GM18498 (cell line): ENCODE results near the gene SMARCD3.

ENCODE experiments used
- ATAC-seq: cut with Tn5 transposase; IDR thresholded peaks from one replicate; pipeline ENCODE4 v1.9.1; 2021; ENCODE audit warnings: mild to moderate bottlenecking, moderate library complexity; ENCODE audit not compliant: unreplicated experiment

Gene SMARCD3

DNA sequence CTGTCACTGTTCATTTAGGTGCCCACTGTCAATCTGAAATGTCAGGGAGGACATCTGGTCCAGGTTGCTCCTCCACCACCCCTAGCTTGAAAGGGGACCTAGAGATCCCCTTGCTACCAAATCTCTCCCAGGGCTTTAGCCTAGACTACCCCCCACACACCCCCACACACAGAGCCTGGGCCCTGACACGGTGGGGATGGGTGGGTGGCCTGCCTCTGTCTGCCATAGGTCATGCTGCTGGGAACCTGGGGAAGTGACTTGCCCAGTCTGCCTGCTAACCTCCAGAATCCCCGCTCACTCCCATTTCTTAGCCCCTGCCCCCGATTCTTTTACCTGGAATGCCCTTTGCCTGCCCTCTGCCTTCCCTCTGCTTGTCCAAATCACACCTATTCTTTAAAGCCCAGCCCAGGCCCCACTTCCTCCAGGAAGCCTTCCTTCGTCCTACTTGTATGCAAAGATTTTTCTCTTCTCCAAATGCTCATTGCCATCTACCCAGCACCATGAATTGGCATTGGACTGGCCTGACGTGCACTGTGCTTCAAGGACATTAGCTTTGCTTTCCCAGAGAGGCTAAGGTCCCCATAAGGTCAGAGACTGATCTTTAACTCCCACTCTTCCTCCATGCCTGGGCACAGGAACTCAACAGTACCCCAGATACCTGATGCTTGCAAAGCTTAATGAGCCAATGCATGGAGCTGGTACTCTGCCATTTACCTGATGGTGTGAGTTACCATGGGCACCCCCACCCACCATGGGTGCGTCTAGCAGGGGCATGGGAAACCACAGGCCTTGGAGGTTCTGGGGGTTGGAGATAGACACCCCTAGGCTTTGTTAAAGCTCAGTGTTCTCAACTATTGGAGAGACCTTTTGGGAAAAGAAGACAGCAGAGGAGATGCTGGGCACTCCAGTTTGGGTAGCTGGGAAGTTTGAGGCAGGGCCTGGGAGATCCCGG lies 2.0 kb upstream of the SMARCD3 start:
- no peak for ATAC-seq

- ATAC-seq = no peak
Measured at GRCh38 chr7:151249732-151250072, 1.2 kb upstream of the SMARCD3 start.

DNA sequence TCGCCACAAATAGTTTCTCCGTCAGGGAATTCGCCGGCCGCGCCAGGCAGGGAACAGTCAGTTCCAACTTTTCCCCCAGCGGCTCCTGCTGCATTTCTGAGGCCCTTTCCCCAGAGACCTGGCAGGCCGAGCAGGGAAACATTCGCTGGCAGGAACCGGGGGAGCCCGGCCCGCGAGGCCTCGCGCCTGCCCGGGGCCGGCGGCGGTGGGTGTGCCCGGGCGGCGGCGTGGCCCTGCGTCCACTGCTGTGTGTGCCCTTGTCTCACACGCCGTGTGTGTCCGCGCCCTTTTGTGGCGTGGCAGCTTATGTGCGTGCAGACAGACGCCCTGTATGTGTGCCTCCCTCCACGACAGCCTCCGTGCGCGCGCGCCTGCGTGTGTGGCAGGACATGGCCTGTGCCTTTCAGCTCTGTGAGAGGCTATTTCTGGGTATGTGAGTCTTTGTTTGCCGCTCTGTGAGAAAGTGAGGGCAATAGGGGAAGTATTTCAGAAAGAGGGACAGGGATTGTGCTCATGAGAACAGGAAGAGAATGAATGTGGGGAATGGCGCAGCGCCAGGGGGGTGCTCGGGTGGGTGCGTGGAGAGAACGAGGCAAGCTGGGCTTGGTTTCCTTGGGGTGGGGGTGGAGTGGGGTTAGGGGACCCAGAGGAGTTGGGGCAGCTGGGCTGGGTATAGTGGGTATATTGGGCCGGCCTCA lies 689 bp upstream of the SMARCD3 start:
- peak; percentile 27 for ATAC-seq

GRCh38 chr7:151247611-151248345 lies 716 bp downstream of the SMARCD3 start:
- ATAC-seq = no peak

DNA sequence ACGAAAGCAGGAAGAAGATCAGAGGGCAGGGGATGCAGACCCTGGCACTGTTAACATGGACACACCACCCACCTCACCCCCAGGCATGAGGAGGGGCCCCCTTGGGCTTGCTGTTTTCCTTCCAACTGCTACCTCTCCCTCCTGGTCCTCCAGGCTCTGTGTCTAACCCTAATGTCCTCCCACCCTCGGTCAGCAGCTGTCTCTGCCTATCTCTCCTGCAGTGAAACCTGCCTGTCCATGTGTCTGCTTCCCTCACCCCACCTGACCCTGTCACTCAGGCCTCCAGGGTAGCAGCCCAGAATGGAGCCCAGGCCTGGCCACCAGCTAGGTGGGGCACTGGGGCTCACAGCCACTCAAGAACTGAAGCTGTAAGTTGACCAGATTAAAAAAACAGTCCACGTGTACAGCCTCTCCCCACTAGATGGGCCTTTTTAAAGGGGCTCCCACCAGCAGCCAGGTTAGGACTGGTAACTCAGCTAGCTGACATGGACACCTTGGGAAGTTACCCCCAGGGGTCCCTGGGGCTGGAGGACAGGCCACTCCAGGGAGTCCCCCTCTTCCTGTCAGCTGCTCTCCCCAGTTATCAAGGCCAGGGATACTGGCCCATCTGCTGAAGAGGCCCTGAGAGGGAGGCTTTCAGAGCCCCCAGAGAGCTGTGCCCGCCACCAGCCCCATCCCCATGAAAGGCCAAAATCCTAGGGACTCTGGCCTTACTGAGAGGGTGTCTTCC lies 1.5 kb downstream of the SMARCD3 start:
- ATAC-seq = no peak

GRCh38 chr7:151246102-151246850 lies 2.2 kb downstream of the SMARCD3 start:
- ATAC-seq = no peak

DNA sequence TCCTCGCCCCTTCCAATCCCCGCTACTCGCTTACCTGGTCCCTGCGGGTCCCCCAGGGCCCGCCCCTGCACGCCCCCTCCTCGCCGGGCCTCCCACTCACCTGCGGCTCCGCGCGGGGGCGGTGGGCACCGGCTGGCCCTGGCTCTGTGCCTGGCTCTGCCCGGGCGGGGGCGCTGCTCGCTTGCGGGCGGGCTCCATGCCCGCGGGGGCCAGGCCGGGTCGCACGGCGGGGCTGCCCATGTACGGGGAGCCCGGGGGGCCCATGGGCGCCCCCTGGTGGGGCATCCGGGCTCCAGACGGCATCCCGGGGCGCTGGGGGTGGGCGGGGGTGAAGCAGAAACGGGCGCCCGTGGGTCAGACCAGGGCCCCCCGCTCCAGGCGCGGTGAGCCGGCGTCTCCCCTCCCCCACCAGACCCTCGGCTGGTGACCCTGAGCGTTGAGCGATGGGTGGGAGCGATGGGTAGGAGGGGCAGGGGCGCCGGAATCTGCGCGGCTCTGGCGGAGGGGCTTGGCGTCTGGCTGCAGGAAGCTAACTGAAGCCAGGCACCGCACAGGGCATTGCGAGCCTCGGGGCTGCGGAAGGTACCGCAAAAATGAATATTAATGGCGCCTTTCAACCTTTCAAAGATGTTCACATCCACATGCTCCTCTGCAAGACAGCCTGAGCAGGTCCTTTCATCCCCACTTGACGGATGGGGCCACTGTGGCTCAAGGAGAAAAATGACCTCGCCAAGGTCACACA lies 3.0 kb downstream of the SMARCD3 start:
- no peak for ATAC-seq

- ATAC-seq = no peak
Measured at GRCh38 chr7:151244841-151245346, 3.6 kb downstream of the SMARCD3 start.

- ATAC-seq = no peak
Measured at GRCh38 chr7:151244196-151244840, 4.2 kb downstream of the SMARCD3 start.

GRCh38 chr7:151243408-151244195 lies 4.9 kb downstream of the SMARCD3 start:
- ATAC-seq = no peak

DNA sequence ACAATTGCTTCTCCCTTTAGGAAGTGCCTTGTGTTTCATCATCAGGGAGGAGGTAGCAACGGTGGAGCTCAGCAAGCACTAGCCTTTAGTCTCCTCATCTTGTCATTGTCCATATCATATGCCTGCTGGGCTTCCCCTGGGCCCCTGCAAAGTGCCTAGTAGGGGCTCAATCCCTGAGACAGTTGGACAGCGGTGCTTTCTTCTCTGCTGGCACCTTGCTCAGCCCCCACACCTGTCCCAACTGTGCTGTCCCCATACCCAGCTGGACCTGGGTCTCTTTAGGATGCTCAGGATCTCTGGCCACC lies 5.5 kb downstream of the SMARCD3 start:
- no peak for ATAC-seq

DNA sequence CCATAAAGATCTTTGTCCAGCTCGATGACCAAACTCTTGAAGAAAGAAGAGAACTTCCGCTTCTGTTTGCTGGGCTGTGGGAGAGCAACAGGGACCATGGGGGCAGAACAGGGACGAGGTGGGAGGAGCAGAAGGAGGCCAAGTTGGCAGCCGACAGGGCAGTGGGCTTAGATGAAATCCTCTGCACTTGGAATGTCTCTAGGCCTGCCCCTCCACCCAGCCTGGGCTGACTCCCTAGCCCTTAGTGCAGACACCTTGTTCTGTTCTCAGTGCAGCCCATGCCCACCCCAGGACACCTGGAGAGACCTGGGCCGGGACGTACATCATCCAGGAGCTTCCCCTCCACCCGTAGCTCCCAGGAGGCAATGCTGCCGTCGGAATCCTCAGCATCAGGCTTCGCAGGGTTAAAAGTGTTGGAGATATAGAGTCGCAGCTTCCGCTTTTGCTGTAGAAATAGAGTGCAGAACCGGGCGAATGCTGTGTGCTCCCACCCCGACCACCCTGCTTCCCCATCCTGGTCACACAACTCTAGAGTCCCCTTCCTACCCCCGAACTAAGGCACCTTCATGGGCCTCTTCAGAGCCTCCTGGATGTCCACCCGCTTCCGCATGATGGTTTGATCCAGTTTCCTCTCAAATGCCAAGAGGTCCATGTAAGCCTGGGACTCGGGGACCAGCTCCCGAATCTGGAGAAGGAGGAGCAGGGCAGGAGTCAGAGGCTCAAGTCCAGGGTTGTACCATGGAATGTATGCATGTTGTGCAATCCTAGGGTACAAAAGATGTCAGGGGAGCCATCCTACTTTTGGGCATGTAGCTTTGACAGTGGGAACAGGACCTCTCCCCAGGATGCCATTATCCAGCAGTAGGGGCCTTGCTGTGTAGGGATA lies 6.1 kb downstream of the SMARCD3 start:
- no peak for ATAC-seq

DNA sequence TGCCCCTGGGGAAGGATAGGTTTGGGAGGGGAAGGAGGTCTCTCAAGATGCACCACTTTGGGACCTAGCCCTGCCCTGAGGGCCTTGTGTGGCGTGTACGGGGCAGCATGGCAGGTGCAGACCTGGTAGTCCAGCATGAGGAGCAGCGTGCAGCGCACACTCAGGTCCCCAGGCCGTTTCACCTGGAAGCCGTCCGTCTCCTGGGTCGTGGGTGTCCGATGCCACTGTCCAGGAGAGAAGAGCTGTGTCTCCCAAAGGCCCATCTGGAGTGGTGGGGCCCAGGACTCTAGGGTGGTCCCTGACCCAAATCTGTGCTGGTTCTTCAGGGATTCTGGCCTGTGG lies 6.8 kb downstream of the SMARCD3 start:
- ATAC-seq = no peak

DNA sequence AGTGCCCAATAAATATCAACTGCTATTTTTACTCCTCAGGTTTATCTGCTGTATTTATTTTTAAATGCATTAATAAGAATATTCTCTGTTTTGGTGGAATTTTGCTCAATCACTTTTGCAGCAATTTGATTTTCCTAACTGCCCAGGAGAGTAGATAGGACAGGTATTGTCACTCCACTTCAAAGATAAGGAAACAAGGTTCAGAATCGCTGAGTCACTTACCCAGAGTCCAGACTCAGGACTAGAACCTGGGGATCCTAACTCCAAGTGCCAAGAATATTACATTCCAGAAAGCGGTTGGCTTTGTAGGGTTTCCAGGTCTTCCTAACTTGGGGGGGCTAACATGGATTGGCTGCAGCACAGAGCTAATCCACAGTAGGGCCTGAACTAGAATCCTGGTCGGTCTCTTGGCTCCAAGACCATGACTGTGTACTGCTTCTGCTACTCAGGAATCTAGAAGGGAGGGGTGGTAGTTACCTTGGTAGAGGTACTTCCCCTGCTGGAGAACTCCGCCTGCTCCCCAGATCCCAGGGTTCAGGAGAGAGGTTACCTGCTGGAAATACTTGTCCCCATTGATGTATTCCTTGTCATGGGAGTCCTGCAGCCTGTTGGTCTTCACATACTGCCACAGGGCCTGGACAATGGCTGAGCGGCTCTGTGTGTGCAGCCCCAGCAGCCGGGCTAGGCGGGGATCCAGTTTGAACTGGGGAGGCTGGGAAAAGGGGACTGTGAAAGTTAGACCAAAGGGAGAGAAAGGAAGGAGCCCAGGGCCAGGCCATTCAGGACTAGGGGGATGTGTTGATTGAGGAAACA lies 7.3 kb downstream of the SMARCD3 start:
- ATAC-seq = no peak

GRCh38 chr7:151240536-151240935 lies 8.0 kb downstream of the SMARCD3 start:
- no peak for ATAC-seq

DNA sequence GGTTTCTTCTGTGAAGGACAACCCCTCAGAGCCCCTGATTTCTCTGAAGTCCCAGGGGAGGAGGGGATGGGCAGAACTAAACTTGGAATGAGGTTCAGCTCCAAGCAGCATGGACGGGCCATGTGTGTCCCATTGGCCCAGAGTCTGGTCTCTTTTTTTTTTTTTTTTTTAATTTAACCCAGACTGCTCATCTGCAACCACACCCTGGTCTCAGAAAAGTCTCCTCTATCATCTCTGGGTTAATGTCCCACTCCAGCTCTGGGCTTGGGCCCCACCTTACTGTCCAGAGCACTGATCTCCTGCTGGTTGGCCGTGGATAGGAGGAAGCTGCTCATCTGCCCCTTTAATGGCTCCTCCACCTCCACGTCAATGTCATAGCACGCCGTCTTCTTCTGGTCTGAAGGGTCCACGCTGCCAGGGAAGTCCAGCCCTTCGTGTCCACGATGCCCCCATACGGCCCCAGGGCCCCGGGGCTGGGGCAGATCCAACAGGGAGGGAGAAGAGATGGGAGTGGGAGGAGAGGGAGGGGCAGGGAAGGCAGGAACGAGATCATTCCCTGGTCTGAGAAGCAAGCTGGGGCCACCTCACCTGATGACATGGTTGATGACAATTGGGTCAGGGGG lies 8.5 kb downstream of the SMARCD3 start:
- no peak for ATAC-seq
